ENCODE measurements around the gene RBM12. TPM values are rescaled to one million over a fixed set of nuclear protein-coding genes. Genes with fewer than 3 reads are reported as not detected.
A peak's percentile ranks its signal among the peaks of the same experiment; 100 is the strongest.

Gene RBM12
- total and polyA plus RNA-seq, 2 of the 8 experiments (the other 6 are each of a cell fraction or from before 2014, with no cell fraction given) = 187 to 214 TPM

DNA sequence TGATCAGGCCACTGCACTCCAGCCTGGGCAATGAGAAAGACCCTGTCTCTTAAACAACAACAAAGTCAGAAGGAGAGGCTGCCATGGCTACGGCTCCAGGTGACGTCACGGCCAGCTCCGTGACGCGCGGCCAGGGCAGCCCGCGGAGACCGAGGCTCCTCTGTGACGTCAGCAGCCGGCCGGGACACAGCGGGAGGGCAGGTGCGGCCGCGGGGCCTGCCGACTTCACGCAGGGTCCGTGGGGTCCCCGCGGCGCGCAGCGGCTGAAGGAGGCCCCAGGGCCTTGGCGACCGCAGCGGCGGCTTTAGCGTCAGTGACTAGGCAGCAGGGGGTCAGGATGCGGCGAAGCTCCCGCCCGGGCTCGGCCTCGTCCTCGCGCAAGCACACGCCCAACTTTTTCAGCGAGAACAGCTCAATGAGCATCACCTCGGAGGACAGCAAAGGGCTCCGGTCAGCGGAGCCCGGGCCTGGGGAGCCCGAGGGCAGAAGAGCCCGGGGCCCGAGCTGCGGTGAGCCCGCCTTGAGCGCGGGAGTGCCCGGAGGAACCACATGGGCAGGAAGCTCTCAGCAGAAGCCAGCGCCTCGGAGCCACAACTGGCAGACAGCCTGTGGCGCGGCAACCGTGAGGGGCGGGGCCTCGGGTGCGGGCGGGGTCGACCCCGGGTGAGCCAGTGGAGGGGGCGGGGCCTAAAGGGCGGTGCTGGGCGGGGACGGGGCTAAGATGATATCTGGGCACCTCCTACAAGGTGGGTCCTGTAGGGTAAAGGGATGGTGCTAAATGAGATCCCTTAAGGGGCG, 48.8 kb downstream of the RBM12 start, which contains the start of gene SPAG4 (continued):
- TF ChIP-seq EGR1 (IDR thresholded peaks at IDR 0.05; ENCODE audit: borderline replicate concordance, low read depth, low read length) = no peak
- TF ChIP-seq, protein P1, sequence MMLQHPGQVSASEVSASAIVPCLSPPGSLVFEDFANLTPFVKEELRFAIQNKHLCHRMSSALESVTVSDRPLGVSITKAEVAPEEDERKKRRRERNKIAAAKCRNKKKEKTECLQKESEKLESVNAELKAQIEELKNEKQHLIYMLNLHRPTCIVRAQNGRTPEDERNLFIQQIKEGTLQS (IDR thresholded peaks at IDR 0.05; ENCODE audit: insufficient read depth, low read depth, low read length) = no peak
- TF ChIP-seq SIX5 (IDR thresholded peaks at IDR 0.05; ENCODE audit: low read depth, low read length) = no peak
- TF ChIP-seq JUN (IDR thresholded peaks at IDR 0.05; ENCODE audit: low read depth, low read length) = no peak
- peak; percentile 81; the same call in 1 of the 2 replicates for TF ChIP-seq KDM1A (IDR thresholded peaks at IDR 0.05; ENCODE audit: borderline replicate concordance, low read length)
- TF ChIP-seq SIRT6 (IDR thresholded peaks at IDR 0.05; ENCODE audit: low read length) = no peak
- peak; percentile 91 for TF ChIP-seq MAX (IDR thresholded peaks at IDR 0.05)
- TF ChIP-seq FOSL1 (IDR thresholded peaks at IDR 0.05; ENCODE audit: insufficient read depth, low read depth, low read length) = no peak
- no peak for TF ChIP-seq BACH1 (IDR thresholded peaks at IDR 0.05; ENCODE audit: low read length)
- no peak for TF ChIP-seq RXRA (IDR thresholded peaks at IDR 0.05; ENCODE audit: insufficient read depth, low read depth, low read length)
- peak; percentile 90 for TF ChIP-seq ASH2L (IDR thresholded peaks at IDR 0.05; ENCODE audit: low read length)
- peak; percentile 84 for TF ChIP-seq KDM4A (IDR thresholded peaks at IDR 0.05; ENCODE audit: low read depth, low read length, severe bottlenecking)
- TF ChIP-seq CREB1 (IDR thresholded peaks at IDR 0.05) = peak; percentile 99
- TF ChIP-seq GTF2F1 (IDR thresholded peaks at IDR 0.05; ENCODE audit: borderline replicate concordance, low read depth, low read length) = no peak
- no peak for TF ChIP-seq TAF7 (optimal IDR thresholded peaks at IDR 0.05; ENCODE audit: borderline replicate concordance, low read depth, low read length)
- peak; percentile 80 for TF ChIP-seq PHF8 (conservative IDR thresholded peaks at IDR 0.05; ENCODE audit: low read depth, low read length)
- TF ChIP-seq CHD1 (IDR thresholded peaks at IDR 0.05; ENCODE audit: low read depth, low read length) = no peak
- peak; percentile 98; the same call in 1 of the 2 replicates for TF ChIP-seq RBBP5 (IDR thresholded peaks at IDR 0.05; ENCODE audit: borderline replicate concordance, low read depth, low read length)
- no peak for TF ChIP-seq RNF2 (IDR thresholded peaks at IDR 0.05; ENCODE audit: borderline replicate concordance, low read depth, low read length, missing control alignments, poor library complexity, severe bottlenecking)
- TF ChIP-seq EP300 (IDR thresholded peaks at IDR 0.05; ENCODE audit: borderline replicate concordance in 1 of 2, low read depth in 2 of 2, low read length in 2 of 2) = no peak
- peak; percentile 69 for TF ChIP-seq TAF1 (IDR thresholded peaks at IDR 0.05; ENCODE audit: low read depth, low read length)
- TF ChIP-seq CTBP2 (IDR thresholded peaks at IDR 0.05; ENCODE audit: borderline replicate concordance, insufficient read depth, insufficient read length, low read length) = peak; percentile 48
- 0 out of 2 replicates have a peak, but pooled peaks have one; percentile 7 for TF ChIP-seq CHD2 (IDR thresholded peaks at IDR 0.05; ENCODE audit: low read length)
